ENCODE data around the gene PSMD5. TPM values are rescaled to one million over a fixed set of nuclear protein-coding genes. Genes with fewer than 3 reads are reported as not detected.

Gene PSMD5
- polyA plus RNA-seq, 1 experiment: 57.6 TPM

DNA sequence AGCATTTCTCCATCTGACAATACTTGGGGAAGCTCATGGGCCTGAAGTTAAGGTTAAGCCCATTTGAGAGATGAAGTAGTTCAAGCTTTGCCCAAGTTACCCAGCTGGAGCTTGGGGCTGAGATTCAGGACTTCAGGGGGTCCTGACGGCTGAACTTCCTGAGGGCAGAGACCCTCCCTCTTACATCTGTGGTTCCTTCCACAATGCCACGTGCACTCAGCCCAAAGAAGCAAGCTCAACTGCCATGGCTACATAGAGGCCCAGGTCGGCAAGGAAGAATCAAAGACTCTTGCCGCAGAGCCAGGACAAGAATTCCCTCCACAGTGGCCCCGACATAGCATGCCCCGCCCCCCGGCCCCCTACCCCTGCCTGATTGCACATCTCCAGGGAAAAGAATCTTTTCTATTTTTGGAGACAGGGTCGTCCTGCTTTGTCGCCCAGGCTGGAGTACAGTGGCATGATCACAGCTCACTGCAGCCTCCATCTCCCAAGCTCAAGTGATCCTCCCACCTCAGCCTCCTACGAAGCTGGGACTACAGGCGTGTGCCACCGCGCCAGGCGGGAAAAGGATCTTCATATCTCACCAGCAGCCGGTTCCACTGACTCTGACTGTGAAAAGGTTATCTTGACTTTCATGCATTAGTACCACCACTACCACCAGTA lies 25.1 kb upstream of the PSMD5 start:
- H3K27ac ChIP-seq (ENCODE audit: low read depth, low read length): peak overlapping the region; percentile 49
- POLR2A ChIA-PET: interaction anchor here (1.0 to 1.2 kb wide), 3 partner anchors 9 to 75 kb away, joined by 3 to 4 read pairs (median 4); partner anchors contain the start of genes FBXW2, PHF19 and PSMD5
- no peak overlapping the region for H3K4me3 ChIP-seq (ENCODE audit: low read depth, low read length)

GRCh38 chr9:120866651-120867050 lies 23.9 kb upstream of the PSMD5 start:
- DNase-seq (ENCODE audit: low read depth, low spot score): no peak
- Histone ChIP-seq H3K27me3 (ENCODE audit: control insufficient read depth, insufficient read depth, low read length) (no peaks in the 10 kb centered on the region), H3K27ac (ENCODE audit: low read depth, low read length) (no peak overlapping the region), H3K9me3 (ENCODE audit: control insufficient read depth, insufficient read depth, low read length) (no peaks in the 10 kb centered on the region; the same call in 1 of the 2 replicates), H3K4me3 (ENCODE audit: low read depth, low read length) (no peak overlapping the region)
- CTCF ChIA-PET: no interaction called here
- POLR2A ChIA-PET: no interaction called here
- TF ChIP-seq CTCF (IDR thresholded peaks at IDR 0.05; ENCODE audit: low read depth, low read length): no peak

More for the DNA sequence above, 25.1 kb upstream of the PSMD5 start:
- Histone ChIP-seq H3K9me3 (ENCODE audit: control insufficient read depth, insufficient read depth, low read length) (no peaks in the 10 kb centered on the region; the same call in 1 of the 2 replicates), H3K27me3 (ENCODE audit: control insufficient read depth, insufficient read depth, low read length) (no peaks in the 10 kb centered on the region)
- CTCF ChIA-PET: interaction anchor here (0.5 to 3.0 kb wide), 8 partner anchors 69 to 253 kb away, joined by 3 to 22 read pairs (median 4); no protein-coding TSS in a partner anchor
- no peak for TF ChIP-seq CTCF (IDR thresholded peaks at IDR 0.05; ENCODE audit: low read depth, low read length)
- DNase-seq (ENCODE audit: low read depth, low spot score): no peak

DNA sequence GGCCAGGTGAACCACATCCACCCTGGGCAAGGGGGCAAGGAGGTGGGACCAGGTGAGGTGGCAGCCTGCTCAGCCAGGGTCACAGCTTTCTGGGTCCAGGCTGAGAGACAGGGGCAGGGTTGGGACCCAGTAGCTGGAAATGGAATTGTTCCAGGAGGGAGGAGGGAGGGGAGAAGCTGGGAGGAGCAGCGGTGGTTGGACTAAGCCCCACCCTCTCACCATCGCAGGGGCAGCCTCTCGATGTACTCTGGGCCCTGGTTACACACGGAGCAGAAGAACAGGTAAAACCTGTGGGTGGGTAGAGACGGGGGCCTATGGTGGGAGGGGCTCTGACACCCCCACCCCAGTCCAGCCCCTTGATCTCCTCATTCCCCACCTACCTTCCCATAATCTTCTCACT lies 23.1 kb upstream of the PSMD5 start:
- Histone ChIP-seq H3K4me3 (ENCODE audit: low read depth, low read length) (no peak overlapping the region), H3K27ac (ENCODE audit: low read depth, low read length) (no peak overlapping the region), H3K27me3 (ENCODE audit: control insufficient read depth, insufficient read depth, low read length) (no peaks in the 10 kb centered on the region), H3K9me3 (ENCODE audit: control insufficient read depth, insufficient read depth, low read length) (no peaks in the 10 kb centered on the region; the same call in 1 of the 2 replicates)
- CTCF ChIA-PET: no interaction called here
- no peak for DNase-seq (ENCODE audit: low read depth, low spot score)
- POLR2A ChIA-PET: no interaction called here
- no peak for TF ChIP-seq CTCF (IDR thresholded peaks at IDR 0.05; ENCODE audit: low read depth, low read length)

GRCh38 chr9:120865176-120865575 lies 22.5 kb upstream of the PSMD5 start:
- Histone ChIP-seq H3K27me3 (ENCODE audit: control insufficient read depth, insufficient read depth, low read length) (no peaks in the 10 kb centered on the region), H3K9me3 (ENCODE audit: control insufficient read depth, insufficient read depth, low read length) (no peaks in the 10 kb centered on the region; the same call in 1 of the 2 replicates), H3K4me3 (ENCODE audit: low read depth, low read length) (no peak overlapping the region), H3K27ac (ENCODE audit: low read depth, low read length) (no peak overlapping the region)
- ChIA-PET POLR2A (no interaction called here), CTCF (no interaction called here)
- no peak for TF ChIP-seq CTCF (IDR thresholded peaks at IDR 0.05; ENCODE audit: low read depth, low read length)
- no peak for DNase-seq (ENCODE audit: low read depth, low spot score)

DNA sequence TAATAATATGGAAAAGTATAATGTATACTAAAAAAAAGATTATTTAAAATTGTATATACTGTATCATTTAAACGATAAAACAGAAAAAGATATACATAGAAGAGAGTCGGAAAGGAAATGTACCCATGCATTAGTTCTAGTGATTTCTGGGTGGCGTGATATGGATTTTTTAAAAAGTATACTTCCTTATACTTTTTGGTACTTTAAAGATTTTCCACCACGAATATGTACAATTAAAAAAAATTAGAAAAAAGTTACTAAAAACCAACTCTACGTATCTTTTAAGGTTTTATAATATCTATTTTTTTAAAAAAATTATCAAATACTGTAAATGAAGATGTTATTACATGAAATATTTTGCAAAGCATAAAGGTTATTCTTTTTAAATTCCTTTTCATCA lies 22.0 kb upstream of the PSMD5 start:
- H3K27me3 ChIP-seq (ENCODE audit: control insufficient read depth, insufficient read depth, low read length): no peaks in the 10 kb centered on the region
- DNase-seq (ENCODE audit: low read depth, low spot score): no peak
- POLR2A ChIA-PET: no interaction called here
- H3K4me3 ChIP-seq (ENCODE audit: low read depth, low read length): no peak overlapping the region
- H3K27ac ChIP-seq (ENCODE audit: low read depth, low read length): no peak overlapping the region
- H3K9me3 ChIP-seq (ENCODE audit: control insufficient read depth, insufficient read depth, low read length): no peaks in the 10 kb centered on the region; the same call in 1 of the 2 replicates
- TF ChIP-seq CTCF (IDR thresholded peaks at IDR 0.05; ENCODE audit: low read depth, low read length): no peak
- CTCF ChIA-PET: no interaction called here
